IMR-90 (cell line): ENCODE data around the gene C2orf69. TPM values are rescaled to one million over a fixed set of nuclear protein-coding genes. Genes with fewer than 3 reads are reported as not detected.

Experiments
- ATAC-seq: fragments of 200-7000 bp; cut with Tn5 transposase; 2 replicates; pipeline ENCODE4 v1.9.1; 2020; ENCODE audit warnings: low read depth, mild to moderate bottlenecking, moderate library complexity
- BruUV-seq: library from RNA; stranded (reverse); fragments of 400-500 nt; replicated peaks from 2 replicates; lab custom pipeline; 2021; lab: Mats Ljungman, UMichigan
- CTCF ChIA-PET: fragments of 300-600 bp; formaldehyde crosslinking; extraction: SDS; loops from one replicate; lab custom pipeline; 2021; ENCODE audit warnings: antibody characterized with exemption; lab: Yijun Ruan, JAX
- POLR2A ChIA-PET: fragments of 300-600 bp; sonication (Branson Sonifier 250); formaldehyde crosslinking; loops from one replicate; lab custom pipeline; 2022; ENCODE audit warnings: antibody characterized with exemption; ENCODE audit not compliant: unreplicated experiment; lab: Charles Lee
- DNase-seq: peaks from one replicate; pipeline ENCODE4 v3.0.0; 2013
- H2AFZ ChIP-seq: replicated peaks from 2 replicates; pipeline ENCODE3; 2013; ENCODE audit warnings: low read length, mild to moderate bottlenecking; ENCODE audit not compliant: poor library complexity
- H2AK5ac ChIP-seq: 2 replicates; pipeline ENCODE4 v1.6.1; 2013; ENCODE audit warnings: low read depth, low read length, inconsistent platforms
- H2AK9ac ChIP-seq: replicated peaks from 2 replicates; pipeline ENCODE3; 2013; ENCODE audit warnings: mild to moderate bottlenecking, low read depth, low read length, moderate library complexity; ENCODE audit not compliant: poor library complexity
- H2BK120ac ChIP-seq: 2 replicates; pipeline ENCODE4 v1.6.1; 2013; ENCODE audit warnings: low read depth, low read length, inconsistent platforms
- H2BK15ac ChIP-seq: 3 replicates; pipeline ENCODE4 v1.6.1; 2013; ENCODE audit warnings: low read depth, low read length, inconsistent platforms
- H2BK20ac ChIP-seq: 2 replicates; pipeline ENCODE4 v1.6.1; 2013; ENCODE audit warnings: low read depth, mild to moderate bottlenecking, inconsistent platforms, low read length, moderate library complexity
- H2BK5ac ChIP-seq: 2 replicates; pipeline ENCODE4 v1.6.1; 2013; ENCODE audit warnings: mild to moderate bottlenecking, low read depth, low read length, inconsistent platforms; ENCODE audit not compliant: poor library complexity, severe bottlenecking
- H3K14ac ChIP-seq: replicated peaks from 2 replicates; pipeline ENCODE4 v1.6.1; 2013; ENCODE audit warnings: low read depth, low read length, inconsistent platforms
- H3K18ac ChIP-seq: 2 replicates; pipeline ENCODE4 v1.6.1; 2013; ENCODE audit warnings: low read depth, low read length, control low read depth
- H3K23ac ChIP-seq: 2 replicates; pipeline ENCODE4 v1.6.1; 2013; ENCODE audit warnings: low read depth, low read length, inconsistent platforms
- H3K27ac ChIP-seq: 2 replicates; pipeline ENCODE4 v1.5.1; 2013; ENCODE audit warnings: mild to moderate bottlenecking, control low read depth, low read length; ENCODE audit not compliant: insufficient read depth
- H3K27me3 ChIP-seq: 2 replicates; pipeline ENCODE4 v1.6.1; 2013; ENCODE audit warnings: low read length; ENCODE audit not compliant: control insufficient read depth, insufficient read depth
- H3K36me3 ChIP-seq: 2 replicates; pipeline ENCODE4 v1.6.1; 2013; ENCODE audit warnings: low read length, mixed read lengths; ENCODE audit not compliant: control insufficient read depth, insufficient read depth
- H3K4ac ChIP-seq: 2 replicates; pipeline ENCODE4 v1.6.1; 2013; ENCODE audit warnings: low read depth, low read length, inconsistent platforms
- H3K4me1 ChIP-seq: 2 replicates; pipeline ENCODE4 v1.6.1; 2013; ENCODE audit warnings: low read length, mixed read lengths; ENCODE audit not compliant: control insufficient read depth, insufficient read depth
- H3K4me2 ChIP-seq: 2 replicates; pipeline ENCODE4 v1.6.1; 2013; ENCODE audit warnings: low read depth, mild to moderate bottlenecking, control low read depth, low read length, moderate library complexity
- H3K4me3 ChIP-seq: 2 replicates; pipeline ENCODE4 v1.5.1; 2013; ENCODE audit warnings: low read depth, mild to moderate bottlenecking, control low read depth, low read length, moderate library complexity; ENCODE audit not compliant: insufficient read depth
- H3K56ac ChIP-seq: 2 replicates; pipeline ENCODE4 v1.6.1; 2013; ENCODE audit warnings: low read length, inconsistent platforms; ENCODE audit not compliant: insufficient read depth; ENCODE audit errors: extremely low read depth
- H3K79me1 ChIP-seq, 2 experiments: 2 replicates each; pipeline ENCODE4 v1.6.1; 2013; ENCODE audit warnings: low read length in 2 of 2, inconsistent platforms in 1 of 2, low read depth in 1 of 2
- H3K9ac ChIP-seq: 2 replicates; pipeline ENCODE4 v1.6.1; 2013; ENCODE audit warnings: low read depth, low read length, control low read depth
- H3K9me1 ChIP-seq: 2 replicates; pipeline ENCODE4 v1.6.1; 2013; ENCODE audit warnings: low read length, inconsistent platforms; ENCODE audit not compliant: insufficient read depth
- H3K9me3 ChIP-seq: 2 replicates; pipeline ENCODE4 v1.6.1; 2013; ENCODE audit warnings: low read length; ENCODE audit not compliant: control insufficient read depth, insufficient read depth
- H4K20me1 ChIP-seq: 2 replicates; pipeline ENCODE4 v1.6.1; 2013; ENCODE audit warnings: low read length, inconsistent platforms; ENCODE audit not compliant: insufficient read depth
- H4K5ac ChIP-seq: 2 replicates; pipeline ENCODE4 v1.6.1; 2013; ENCODE audit warnings: mild to moderate bottlenecking, low read depth, low read length, control low read depth
- H4K8ac ChIP-seq, 2 experiments: 2 replicates each; pipeline ENCODE4 v1.6.1; 2013; ENCODE audit warnings: low read depth in 2 of 2, low read length in 2 of 2, control low read depth in 1 of 2, inconsistent platforms in 1 of 2
- H4K91ac ChIP-seq: 2 replicates; pipeline ENCODE4 v1.6.1; 2013; ENCODE audit warnings: low read depth, low read length, inconsistent platforms; ENCODE audit not compliant: insufficient read depth
- BHLHE40 ChIP-seq: fragments of 150-350 bp; IDR thresholded peaks from 2 replicates; pipeline ENCODE4 v1.6.1; 2016; ENCODE audit warnings: mild to moderate bottlenecking, low read depth, low read length
- CEBPB ChIP-seq: IDR thresholded peaks from 2 replicates; pipeline ENCODE4 v1.6.1; 2012; ENCODE audit warnings: low read depth, low read length, improper control_type of control experiment
- CHD1 ChIP-seq: IDR thresholded peaks from 2 replicates; pipeline ENCODE4 v1.6.1; 2012; ENCODE audit warnings: low read depth, low read length, improper control_type of control experiment
- CTCF ChIP-seq: conservative IDR thresholded peaks from 2 replicates; pipeline ENCODE4 v1.5.1; 2012; ENCODE audit warnings: mild to moderate bottlenecking, low read depth, low read length, improper control_type of control experiment
- ELK1 ChIP-seq: fragments of 150-350 bp; IDR thresholded peaks from 2 replicates; pipeline ENCODE4 v1.6.1; 2016; ENCODE audit warnings: low read depth, mild to moderate bottlenecking, low read length, moderate library complexity, borderline replicate concordance
- FOS ChIP-seq: fragments of 150-350 bp; IDR thresholded peaks from 2 replicates; pipeline ENCODE4 v1.6.1; 2016; ENCODE audit warnings: low read depth, low read length
- MAFK ChIP-seq: IDR thresholded peaks from 2 replicates; pipeline ENCODE4 v1.6.1; 2012; ENCODE audit warnings: low read depth, low read length, improper control_type of control experiment
- MAZ ChIP-seq: IDR thresholded peaks from 2 replicates; pipeline ENCODE4 v1.6.1; 2012; ENCODE audit warnings: low read depth, mild to moderate bottlenecking, low read length, improper control_type of control experiment, moderate library complexity, borderline replicate concordance
- MXI1 ChIP-seq: IDR thresholded peaks from 2 replicates; pipeline ENCODE4 v1.6.1; 2012; ENCODE audit warnings: low read depth, mild to moderate bottlenecking, low read length, moderate library complexity, borderline replicate concordance
- NFE2L2 ChIP-seq: fragments of 150-350 bp; IDR thresholded peaks from 2 replicates; pipeline ENCODE4 v1.6.1; 2016; ENCODE audit warnings: low read depth, mild to moderate bottlenecking, low read length
- POLR2A ChIP-seq: IDR thresholded peaks from 2 replicates; pipeline ENCODE4 v1.6.1; 2012; ENCODE audit warnings: mild to moderate bottlenecking, low read depth, low read length
- RAD21 ChIP-seq: IDR thresholded peaks from 2 replicates; pipeline ENCODE4 v1.6.1; 2012; ENCODE audit warnings: low read length, improper control_type of control experiment
- RCOR1 ChIP-seq: IDR thresholded peaks from 2 replicates; pipeline ENCODE4 v1.6.1; 2012; ENCODE audit warnings: mild to moderate bottlenecking, low read length, improper control_type of control experiment; ENCODE audit not compliant: insufficient replicate concordance
- RFX5 ChIP-seq: IDR thresholded peaks from 2 replicates; pipeline ENCODE4 v1.8.0; 2012; ENCODE audit warnings: low read depth, mild to moderate bottlenecking, low read length, moderate library complexity
- SMC3 ChIP-seq: fragments of 150-350 bp; IDR thresholded peaks from 2 replicates; pipeline ENCODE4 v1.6.1; 2016; ENCODE audit warnings: low read depth, mild to moderate bottlenecking, antibody characterized with exemption, low read length, moderate library complexity
- USF2 ChIP-seq: fragments of 150-350 bp; IDR thresholded peaks from 2 replicates; pipeline ENCODE4 v1.6.1; 2017; ENCODE audit warnings: mild to moderate bottlenecking, antibody characterized with exemption, low read length, low read depth
- WGBS, 2 experiments: methylation state at CpG; one replicate each; pipeline versions ENCODE4 v1.1.5 to v1.1.7; 2013; ENCODE audit warnings: missing lambda C conversion rate in 2 of 2; ENCODE audit not compliant: insufficient read length in 1 of 2; ENCODE audit errors: extremely low coverage in 2 of 2; 5-methylcytosine and 5-hydroxymethylcytosine counted together
- dilution Hi-C: fragments of 300-500 bp; cut with HindIII; formaldehyde crosslinking; loops from one replicate; pipeline ENCODE4 v1.14.3; 2018; ENCODE audit warnings: low sequenced_read_pairs; ENCODE audit not compliant: unreplicated experiment
- in situ Hi-C: fragments of 300-500 bp; cut with MboI; formaldehyde crosslinking; loops from 3 replicates; pipeline ENCODE4 v1.14.3; 2019; ENCODE audit warnings: low sequenced_read_pairs, inconsistent platforms, mixed read lengths
- intact Hi-C: fragments of 100-400 bp; cut with micrococcal nuclease; formaldehyde crosslinking; loops from 2 replicates; pipeline ENCODE4 v1.10.0; 2022
- polyA plus RNA-seq, 3 experiments: library from polyadenylated mRNA; depleted of rRNA; stranded (reverse); fragments of >200 nt; gene quantifications; 2 replicates each; pipeline ENCODE4 v1.2.3, GENCODE V29; 2012; ENCODE audit warnings: low replicate concordance in 1 of 3
- total RNA-seq: library from RNA; depleted of rRNA; stranded (reverse); fragments of >200 nt; gene quantifications from 2 replicates; pipeline ENCODE4 v1.2.3, GENCODE V29; 2012

Gene C2orf69
- total and polyA plus RNA-seq, 2 of the 4 experiments (the other 2 are of a cell fraction): 3.1 to 4.7 TPM

GRCh38 chr2:199972088-199972626 lies 61.1 kb downstream of the C2orf69 start:
- dilution Hi-C loops (no loop called here), in situ Hi-C loops (loop anchor here (10.0 kb wide), 1 partner anchor 733 kb away; no protein-coding TSS in a partner anchor), intact Hi-C loops (loop anchor here (10.0 kb wide), 1 partner anchor 603 kb away; no protein-coding TSS in a partner anchor)
- Histone ChIP-seq H3K23ac (no peak overlapping the region), H3K4me3 (no peak overlapping the region), H3K9ac (no peak overlapping the region), H3K9me3 (no peaks in the 10 kb centered on the region), H2AK5ac (no peak overlapping the region), H2BK20ac (no peak overlapping the region), H3K56ac (no peak overlapping the region), H4K91ac (no peak overlapping the region), H3K79me1 (no peaks in the 10 kb centered on the region), H2AFZ (no peak overlapping the region), H3K4me2 (no peak overlapping the region), H3K14ac (no peak overlapping the region), H2BK15ac (no peak overlapping the region), H4K5ac (no peak overlapping the region), H3K18ac (no peak overlapping the region), H2AK9ac (no peak overlapping the region), H3K4ac (no peak overlapping the region), H2BK120ac (no peak overlapping the region), H3K27me3 (no peaks in the 10 kb centered on the region), H3K4me1 (no peaks in the 10 kb centered on the region; the same call in 1 of the 2 replicates), H4K20me1 (no peaks in the 10 kb centered on the region), H4K8ac (no peak overlapping the region), H3K9me1 (no peaks in the 10 kb centered on the region), H3K36me3 (no peaks in the 10 kb centered on the region), H2BK5ac (no peak overlapping the region), H3K27ac (no peak overlapping the region)
- TF ChIP-seq MAFK (no peak), FOS (no peak), NFE2L2 (no peak), RAD21 (no peak), RFX5 (no peak), CHD1 (no peak), CEBPB (no peak), CTCF (no peak), ELK1 (no peak), BHLHE40 (no peak), USF2 (no peak), POLR2A (no peak), MAZ (no peak), RCOR1 (no peak), MXI1 (no peak), SMC3 (no peak)
- BruUV-seq: no TSS peak
- CTCF ChIA-PET: no interaction called here
- ATAC-seq (no peak), DNase-seq (no peak)
- 100% methylated on average over 1 of the region's 6 CpGs; no CpG with 5 or more reads in 1 of the 2 experiments for WGBS, 2 experiments
- POLR2A ChIA-PET: no interaction called here
